ENCODE data around the gene ZNF416. TPM values are rescaled to one million over a fixed set of nuclear protein-coding genes. Genes with fewer than 3 reads are reported as not detected.

ZNF416 gene
- 2.9 and 3.5 TPM in 2 replicates for total RNA-seq

DNA sequence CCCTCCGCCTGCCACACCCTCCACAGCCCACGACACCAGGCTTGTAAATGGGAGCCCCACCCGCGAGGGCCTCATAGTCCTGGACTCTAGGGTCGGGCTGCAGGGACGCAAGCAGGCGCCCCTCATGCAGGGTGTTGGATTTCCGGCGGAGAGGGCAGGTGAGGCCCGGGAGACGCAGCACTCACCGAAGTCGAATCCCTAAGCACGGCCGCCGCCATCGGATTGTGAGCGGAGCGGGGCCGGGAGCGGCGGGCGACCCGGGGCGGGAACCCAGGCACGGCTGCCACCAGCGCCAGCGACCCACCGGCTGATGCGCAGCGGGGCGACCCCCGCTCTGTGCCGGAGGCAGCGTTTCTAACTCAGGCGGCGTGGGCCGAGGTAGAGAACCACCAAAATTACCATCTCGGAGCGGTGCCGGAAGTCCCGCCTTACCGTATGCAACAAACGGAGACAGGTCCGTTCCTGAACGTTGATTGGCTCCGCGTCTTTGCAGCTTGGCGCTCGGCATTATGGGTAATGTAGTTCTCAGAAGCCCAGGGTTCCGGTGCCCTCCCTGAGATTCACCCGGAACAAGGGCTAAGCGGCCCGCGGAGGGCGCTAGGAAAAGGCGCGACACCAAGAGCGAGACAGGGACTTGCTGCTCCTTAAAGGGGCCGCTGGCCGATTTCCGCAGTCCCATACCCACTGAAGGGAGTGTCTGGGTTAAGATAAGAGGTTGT is at the start of gene ZNF416:
Gene ZNF416, minus strand, starts transcription at position 425 of the 719 bp plus-strand sequence. Its CDS starts 207 bp downstream, at position 218.
- Mint-ChIP-seq H3K4me3 (ENCODE audit: low read depth) (peak within 1 kb of the TSS; percentile 79), H3K4me1 (ENCODE audit: low read depth) (peaks cover 13% of the 10 kb centered on the region), H3K27me3 (ENCODE audit: low read depth) (no peaks in the 10 kb centered on the region), H3K9me3 (peaks cover 66% of the 10 kb centered on the region), H3K27ac (peak within 1 kb of the TSS; percentile 76), H3K36me3 (ENCODE audit: low read depth) (peaks cover 59% of the 10 kb centered on the region)
- intact Hi-C loops (cut with micrococcal nuclease) = loop anchor here (1.0 to 10.0 kb wide), 8 partner anchors 19 to 236 kb away; partner anchors contain the start of genes ZNF134, ZNF17, ZNF419 and ZNF530
- DNase-seq (ENCODE audit: low spot score) = peak; percentile 95

DNA sequence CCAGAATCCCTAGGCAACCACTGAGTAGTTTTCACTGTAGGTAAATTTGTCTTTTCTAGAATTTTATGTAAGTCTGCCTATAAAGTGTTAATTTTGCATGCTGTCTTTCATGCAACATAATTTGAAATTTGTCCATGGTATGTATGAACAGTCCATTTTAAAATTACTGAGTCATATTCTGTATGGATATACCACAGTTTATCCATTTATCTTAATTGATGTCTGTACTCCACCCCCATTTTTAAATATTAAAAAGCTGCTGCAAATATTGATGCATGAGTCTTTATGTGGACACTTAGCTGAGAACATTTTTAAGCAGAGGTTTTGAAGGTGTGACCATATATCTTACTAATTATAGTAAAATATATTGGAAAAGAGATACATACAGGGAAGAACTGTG is 44.4 kb upstream of the ZNF416 start:
- Mint-ChIP-seq H3K4me3 (ENCODE audit: low read depth) (no peak overlapping the region), H3K4me1 (ENCODE audit: low read depth) (no peaks in the 10 kb centered on the region), H3K27me3 (ENCODE audit: low read depth) (no peaks in the 10 kb centered on the region), H3K9me3 (peaks cover 89% of the 10 kb centered on the region), H3K36me3 (ENCODE audit: low read depth) (peaks cover 68% of the 10 kb centered on the region), H3K27ac (no peak overlapping the region)
- intact Hi-C loops (cut with micrococcal nuclease) = no loop called here
- DNase-seq (ENCODE audit: low spot score) = no peak

DNA sequence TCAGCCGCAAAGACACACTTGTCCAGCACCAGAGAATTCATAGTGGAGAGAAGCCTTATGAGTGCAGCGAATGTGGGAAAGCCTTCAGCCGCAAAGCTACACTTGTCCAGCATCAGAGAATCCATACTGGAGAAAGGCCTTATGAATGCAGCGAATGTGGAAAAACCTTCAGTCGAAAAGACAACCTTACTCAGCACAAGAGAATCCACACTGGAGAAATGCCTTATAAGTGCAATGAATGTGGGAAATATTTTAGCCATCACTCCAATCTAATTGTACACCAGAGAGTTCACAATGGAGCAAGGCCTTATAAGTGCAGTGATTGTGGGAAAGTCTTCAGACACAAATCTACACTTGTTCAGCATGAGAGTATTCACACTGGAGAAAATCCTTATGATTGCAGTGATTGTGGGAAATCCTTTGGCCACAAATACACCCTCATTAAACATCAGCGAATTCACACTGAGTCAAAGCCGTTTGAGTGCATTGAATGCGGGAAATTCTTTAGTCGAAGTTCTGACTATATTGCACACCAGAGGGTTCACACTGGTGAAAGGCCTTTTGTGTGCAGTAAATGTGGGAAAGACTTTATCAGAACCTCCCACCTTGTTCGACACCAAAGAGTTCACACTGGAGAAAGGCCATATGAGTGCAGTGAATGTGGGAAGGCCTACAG is 42.1 kb upstream of the ZNF416 start:
- peaks cover 92% of the 10 kb centered on the region for H3K9me3 Mint-ChIP-seq
- no peak overlapping the region for H3K27ac Mint-ChIP-seq
- no peak overlapping the region for H3K4me3 Mint-ChIP-seq (ENCODE audit: low read depth)
- peaks cover 91% of the 10 kb centered on the region for H3K36me3 Mint-ChIP-seq (ENCODE audit: low read depth)
- no peaks in the 10 kb centered on the region for H3K4me1 Mint-ChIP-seq (ENCODE audit: low read depth)
- intact Hi-C loops (cut with micrococcal nuclease) = no loop called here
- DNase-seq (ENCODE audit: low spot score) = no peak
- no peaks in the 10 kb centered on the region for H3K27me3 Mint-ChIP-seq (ENCODE audit: low read depth)

DNA sequence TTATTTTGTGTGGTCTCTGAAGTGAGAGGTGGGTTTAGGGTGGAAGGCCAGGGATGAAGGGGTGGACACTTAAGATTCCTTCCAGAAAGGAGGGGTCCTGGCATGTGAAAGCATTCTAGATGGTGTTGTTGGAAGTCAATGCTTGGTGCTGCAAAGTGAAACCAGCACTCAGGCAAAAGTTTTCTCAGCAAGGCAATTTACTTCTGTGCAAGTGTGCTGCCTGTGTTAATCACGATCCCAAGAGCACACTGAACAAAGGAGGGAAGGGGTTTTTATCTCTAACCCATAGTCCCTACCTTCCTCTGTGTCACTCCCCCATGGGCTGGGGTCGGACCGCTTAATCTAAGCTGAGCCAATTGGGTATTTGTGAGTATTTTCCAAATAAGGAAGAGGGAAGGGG is 36.6 kb upstream of the ZNF416 start:
- Mint-ChIP-seq H3K9me3 (peaks cover 85% of the 10 kb centered on the region), H3K4me3 (ENCODE audit: low read depth) (peak overlapping the region; percentile 92), H3K4me1 (ENCODE audit: low read depth) (peaks cover 9% of the 10 kb centered on the region), H3K36me3 (ENCODE audit: low read depth) (peaks cover 61% of the 10 kb centered on the region), H3K27ac (peak overlapping the region; percentile 26), H3K27me3 (ENCODE audit: low read depth) (no peaks in the 10 kb centered on the region)
- intact Hi-C loops (cut with micrococcal nuclease) = loop anchor here (2.0 kb wide), 1 partner anchor 37 kb away; the partner anchor contains the start of gene ZNF416
- no peak for DNase-seq (ENCODE audit: low spot score)

DNA sequence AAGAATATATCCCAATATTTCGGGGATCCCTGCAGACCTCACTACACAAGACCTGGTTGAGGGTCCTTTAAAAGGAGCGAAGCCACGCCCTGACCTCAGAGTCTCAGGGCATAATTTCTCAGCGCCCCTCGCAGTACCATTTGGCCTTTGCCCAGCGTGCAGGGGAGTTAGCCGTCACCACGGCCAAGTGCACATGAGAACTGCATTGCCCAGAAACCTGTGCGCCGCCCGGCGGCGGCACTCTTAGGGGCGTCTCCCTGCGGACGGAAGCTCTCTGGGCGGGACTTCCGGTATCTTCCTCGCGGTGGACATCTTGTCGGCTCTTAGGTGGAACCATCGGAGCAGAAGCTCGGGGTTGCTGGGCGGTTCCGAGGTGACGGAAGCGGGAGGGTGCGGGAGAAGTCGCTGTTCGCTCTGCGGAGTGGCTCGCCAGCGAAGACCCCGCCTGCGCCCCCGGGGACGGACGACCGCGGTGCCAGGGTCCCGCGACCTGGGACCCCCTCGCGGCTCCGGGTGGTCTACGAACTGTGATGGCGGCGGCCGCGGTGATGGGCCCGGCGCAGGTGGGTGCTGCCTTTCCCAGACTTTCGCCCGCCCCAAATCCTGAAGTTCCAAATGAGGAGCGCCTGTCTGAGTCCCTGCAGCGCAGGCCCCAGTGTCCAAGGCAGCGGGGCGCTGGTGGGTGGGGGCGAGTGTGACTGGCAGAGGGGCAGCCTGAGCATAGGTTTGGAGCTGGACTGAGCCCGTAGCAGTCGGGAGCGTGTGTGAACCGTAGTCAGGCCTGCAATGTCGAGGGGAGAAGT is 35.4 kb upstream of the ZNF416 start, which contains the start of gene ZNF134:
Gene ZNF134, plus strand, starts transcription at position 302 of the 803 bp plus-strand sequence. CDS start 5,227 bp downstream, outside the sequence.
- peaks cover 76% of the 10 kb centered on the region for H3K9me3 Mint-ChIP-seq
- peak within 1 kb of the TSS; percentile 92 for H3K4me3 Mint-ChIP-seq (ENCODE audit: low read depth)
- H3K4me1 Mint-ChIP-seq (ENCODE audit: low read depth) = peaks cover 9% of the 10 kb centered on the region
- intact Hi-C loops (cut with micrococcal nuclease) = loop anchor here (1.0 to 2.0 kb wide), 3 partner anchors 19 to 179 kb away; partner anchors contain the start of genes ZNF211, ZNF416 and ZNF749
- H3K36me3 Mint-ChIP-seq (ENCODE audit: low read depth) = peaks cover 49% of the 10 kb centered on the region
- no peaks in the 10 kb centered on the region for H3K27me3 Mint-ChIP-seq (ENCODE audit: low read depth)
- DNase-seq (ENCODE audit: low spot score) = peak; percentile 84
- peak within 1 kb of the TSS; percentile 61 for H3K27ac Mint-ChIP-seq

DNA sequence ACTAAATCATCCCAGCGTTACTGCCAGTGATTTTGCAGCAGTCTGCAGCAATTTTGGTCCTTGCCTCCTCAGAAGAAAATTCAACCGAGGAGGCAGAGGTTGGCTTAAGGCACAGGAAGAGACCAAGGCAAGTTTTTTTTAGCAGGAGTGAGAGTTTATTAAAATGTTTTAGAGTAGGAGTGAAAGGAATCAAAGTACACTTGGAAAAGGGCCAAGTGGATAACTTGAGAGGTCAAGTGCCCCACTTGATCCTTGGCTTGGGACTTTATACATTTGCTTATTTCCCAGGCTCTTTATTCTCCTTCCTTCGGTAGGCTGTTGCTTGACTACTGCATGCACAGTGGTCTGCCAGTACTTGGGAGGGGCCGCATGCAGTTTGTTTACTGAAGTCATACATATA is 32.4 kb upstream of the ZNF416 start:
- Mint-ChIP-seq H3K27me3 (ENCODE audit: low read depth) (no peaks in the 10 kb centered on the region), H3K36me3 (ENCODE audit: low read depth) (peaks cover 42% of the 10 kb centered on the region), H3K27ac (no peak overlapping the region), H3K4me1 (ENCODE audit: low read depth) (peaks cover 9% of the 10 kb centered on the region), H3K9me3 (peaks cover 73% of the 10 kb centered on the region), H3K4me3 (ENCODE audit: low read depth) (no peak overlapping the region)
- DNase-seq (ENCODE audit: low spot score) = no peak
- intact Hi-C loops (cut with micrococcal nuclease) = no loop called here

- Mint-ChIP-seq H3K4me3 (ENCODE audit: low read depth) (no peak overlapping the region), H3K27ac (no peak overlapping the region), H3K9me3 (peaks cover 72% of the 10 kb centered on the region), H3K4me1 (ENCODE audit: low read depth) (no peaks in the 10 kb centered on the region), H3K36me3 (ENCODE audit: low read depth) (peaks cover 66% of the 10 kb centered on the region), H3K27me3 (ENCODE audit: low read depth) (no peaks in the 10 kb centered on the region)
- intact Hi-C loops (cut with micrococcal nuclease) = no loop called here
- DNase-seq (ENCODE audit: low spot score) = no peak
These were observed 28.2 kb upstream of the ZNF416 start for GRCh38 chr19:57606931-57607330.

DNA sequence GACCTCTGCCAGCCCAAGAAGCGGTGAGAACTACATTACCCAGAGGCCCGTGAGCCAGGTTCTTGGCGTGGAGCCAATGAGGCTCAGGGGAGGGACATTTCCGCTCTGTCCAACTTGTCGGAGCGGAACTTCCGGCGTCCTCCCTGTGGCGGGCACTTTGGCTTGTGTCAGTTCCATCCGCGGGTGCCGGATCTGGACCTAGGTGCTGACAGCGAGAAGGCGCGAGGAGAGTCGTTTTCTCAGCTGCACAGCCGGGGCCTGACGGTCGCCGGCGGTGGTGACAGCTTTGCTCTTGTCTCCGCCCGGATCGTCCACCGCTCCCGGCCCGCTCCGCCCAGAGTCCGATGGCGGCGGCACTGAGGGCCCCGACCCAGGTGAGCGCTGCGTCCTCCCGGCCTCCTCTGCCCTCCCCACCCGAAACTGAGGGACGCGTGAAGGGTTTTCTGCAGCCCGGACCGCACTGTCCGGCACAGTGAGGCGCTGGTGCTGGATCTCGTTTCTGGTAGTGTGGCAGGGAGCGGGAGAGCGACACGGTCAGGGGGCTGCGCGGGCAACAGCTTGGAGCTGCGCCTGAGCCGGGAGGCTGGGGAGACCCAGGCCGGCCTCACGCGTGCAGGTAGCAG is 21.2 kb upstream of the ZNF416 start, which contains the start of gene ZNF530:
Gene ZNF530, plus strand, starts transcription at position 125 of the 623 bp plus-strand sequence. CDS start 4,461 bp downstream, outside the sequence.
- Mint-ChIP-seq H3K4me1 (ENCODE audit: low read depth) (peaks cover 10% of the 10 kb centered on the region), H3K27ac (no peak within 1 kb of the TSS), H3K27me3 (ENCODE audit: low read depth) (no peaks in the 10 kb centered on the region), H3K4me3 (ENCODE audit: low read depth) (peak within 1 kb of the TSS; percentile 80), H3K36me3 (ENCODE audit: low read depth) (peaks cover 43% of the 10 kb centered on the region), H3K9me3 (peaks cover 55% of the 10 kb centered on the region)
- intact Hi-C loops (cut with micrococcal nuclease) = loop anchor here (1.0 to 5.0 kb wide), 4 partner anchors 21 to 82 kb away; partner anchors contain the start of genes ZNF211, ZNF550 and ZNF551
- DNase-seq (ENCODE audit: low spot score) = peak; percentile 78

DNA sequence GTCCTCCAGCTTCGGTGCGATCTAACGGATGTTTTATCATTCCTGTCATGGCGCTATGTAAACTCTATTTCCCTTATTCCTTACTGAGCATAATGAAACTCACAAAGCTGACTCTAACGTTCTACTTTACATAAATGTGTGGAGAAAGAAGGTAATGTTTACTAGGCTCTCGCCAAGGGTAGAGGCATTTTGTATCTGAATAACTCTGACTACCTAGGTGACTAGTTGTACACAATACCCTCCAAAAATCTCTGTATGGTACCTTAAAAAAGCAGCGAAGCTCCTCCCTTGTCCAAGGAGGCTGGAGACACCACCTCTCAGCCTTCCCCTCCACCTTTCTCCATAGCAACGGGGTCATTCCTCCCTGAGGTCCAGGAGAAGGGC is 20.7 kb upstream of the ZNF416 start:
- DNase-seq (ENCODE audit: low spot score) = no peak
- H3K9me3 Mint-ChIP-seq = peaks cover 53% of the 10 kb centered on the region
- peaks cover 38% of the 10 kb centered on the region for H3K36me3 Mint-ChIP-seq (ENCODE audit: low read depth)
- H3K4me1 Mint-ChIP-seq (ENCODE audit: low read depth) = peaks cover 10% of the 10 kb centered on the region
- intact Hi-C loops (cut with micrococcal nuclease) = loop anchor here (1.0 to 5.0 kb wide), 4 partner anchors 20 to 83 kb away; partner anchors contain the start of genes ZNF211, ZNF550 and ZNF551
- peak overlapping the region; percentile 80 for H3K4me3 Mint-ChIP-seq (ENCODE audit: low read depth)
- no peaks in the 10 kb centered on the region for H3K27me3 Mint-ChIP-seq (ENCODE audit: low read depth)
- H3K27ac Mint-ChIP-seq = no peak overlapping the region

DNA sequence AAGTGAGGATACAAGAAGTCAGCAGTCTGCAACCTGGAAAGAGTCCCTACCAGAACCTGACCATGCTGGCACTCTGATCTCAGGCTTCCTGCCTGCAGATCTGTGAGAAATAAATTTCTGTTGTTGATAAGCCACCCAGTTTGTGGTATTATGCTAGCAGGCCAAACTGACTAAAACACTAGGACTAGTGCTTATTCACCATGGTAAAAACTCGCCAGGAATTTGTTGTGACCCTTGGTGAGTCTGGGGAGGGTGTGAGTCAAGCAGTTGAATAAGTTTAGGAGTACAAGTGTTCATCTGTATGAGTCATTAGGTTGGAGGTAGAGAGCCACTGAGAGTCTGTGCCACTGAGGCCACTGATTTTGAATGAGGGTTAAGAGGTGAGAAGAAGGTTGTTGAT is 8.8 kb upstream of the ZNF416 start:
- H3K27me3 Mint-ChIP-seq (ENCODE audit: low read depth) = no peaks in the 10 kb centered on the region
- intact Hi-C loops (cut with micrococcal nuclease) = no loop called here
- H3K36me3 Mint-ChIP-seq (ENCODE audit: low read depth) = peaks cover 80% of the 10 kb centered on the region
- DNase-seq (ENCODE audit: low spot score) = no peak
- H3K9me3 Mint-ChIP-seq = peaks cover 83% of the 10 kb centered on the region
- H3K4me3 Mint-ChIP-seq (ENCODE audit: low read depth) = no peak overlapping the region
- H3K27ac Mint-ChIP-seq = no peak overlapping the region
- H3K4me1 Mint-ChIP-seq (ENCODE audit: low read depth) = peaks cover 8% of the 10 kb centered on the region

DNA sequence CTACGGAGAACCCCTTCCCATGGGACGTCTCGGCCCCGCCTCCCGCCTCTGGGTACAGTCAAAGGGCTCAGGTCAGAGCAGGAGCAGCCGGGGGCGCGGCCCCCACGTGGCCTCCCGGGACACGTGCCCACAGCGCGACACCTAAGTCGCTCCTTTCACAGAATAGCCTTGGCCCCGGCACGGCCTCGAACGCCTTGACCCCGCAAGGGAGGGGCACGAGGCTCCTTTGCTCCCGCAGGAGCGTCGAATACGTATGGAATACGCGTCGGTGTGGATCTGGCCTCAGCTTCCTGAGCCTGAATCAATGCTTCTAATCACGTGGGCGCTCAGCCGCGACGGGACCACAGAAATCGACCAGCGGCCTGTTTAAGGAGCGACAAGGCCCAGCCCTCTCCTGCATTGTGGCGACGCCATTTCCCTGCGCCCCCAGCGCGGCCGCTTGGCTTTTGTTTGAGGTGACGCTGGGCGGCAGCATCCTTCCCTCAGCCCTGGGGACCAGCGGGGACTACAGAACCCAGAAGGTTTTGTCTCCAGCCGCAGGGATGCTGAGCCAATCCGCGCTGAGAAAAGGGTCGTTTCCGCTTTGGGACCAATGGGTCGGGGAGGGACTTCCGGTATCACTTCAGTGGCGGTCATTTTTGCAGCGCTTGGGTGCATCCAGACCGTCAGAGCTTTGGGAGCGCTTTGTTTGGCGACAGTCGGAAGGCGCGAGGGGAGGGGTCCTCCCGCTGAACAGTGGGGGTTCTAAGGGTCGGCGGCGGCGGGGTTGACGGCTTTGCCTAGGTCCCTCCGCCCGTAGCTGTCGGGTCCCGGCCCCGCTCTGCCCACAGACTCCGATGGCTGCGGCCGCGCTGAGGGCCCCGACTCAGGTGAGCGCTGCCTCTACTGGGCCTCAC is 5.1 kb upstream of the ZNF416 start, which contains the start of gene ZIK1:
Gene ZIK1, plus strand, starts transcription at position 625 of the 896 bp plus-strand sequence. Its CDS starts 212 bp downstream, at position 837.
- H3K27me3 Mint-ChIP-seq (ENCODE audit: low read depth) = no peaks in the 10 kb centered on the region
- peak within 1 kb of the TSS; percentile 92 for H3K4me3 Mint-ChIP-seq (ENCODE audit: low read depth)
- intact Hi-C loops (cut with micrococcal nuclease) = loop anchor here (1.0 kb wide), 1 partner anchor 50 kb away; the partner anchor contains the start of gene ZNF211
- peak; percentile 77 for DNase-seq (ENCODE audit: low spot score)
- peaks cover 11% of the 10 kb centered on the region for H3K4me1 Mint-ChIP-seq (ENCODE audit: low read depth)
- H3K27ac Mint-ChIP-seq = peak within 1 kb of the TSS; percentile 79
- peaks cover 60% of the 10 kb centered on the region for H3K36me3 Mint-ChIP-seq (ENCODE audit: low read depth)
- peaks cover 67% of the 10 kb centered on the region for H3K9me3 Mint-ChIP-seq

All from activated T-helper 2 cell treated with anti-CD3 and anti-CD28 coated beads, Interferon-gamma antibody, Interleukin-2, Interleukin-4, amounts not matched to agents 10 μg/mL and 5 μg/mL and 100 μg/mL, durations not matched to agents 14 hours and 24 hours and 36 hours (primary cell).